RCC 7860 (cell line): Measurements from ENCODE around the gene LILRA5.
"Not testable (repeated sequence)": the region's sequence is repeated elsewhere in the genome, so short reads cannot be mapped to it uniquely, and the experiment has no call there.

Experiments used
- DNase-seq: peaks from one replicate; pipeline ENCODE4 v3.0.0-alpha.2; 2015; ENCODE audit warnings: low spot score
- FAIRE-seq: peaks from 2 replicates; lab custom pipeline; 2012; peaks lifted over from hg19 to GRCh38; lab: Jason Lieb, UNC

The LILRA5 gene

GRCh38 chr19:54312436-54313377 lies at the start of gene LILRA5:
TSS of gene LILRA5 (minus strand) at chr19:54313166. CDS start at chr19:54313019, 147 bp downstream.
- DNase-seq (no peak), FAIRE-seq (no peak)

- DNase-seq, FAIRE-seq: not testable (repeated sequence)
Observed at GRCh38 chr19:54361680-54362422, 48.9 kb upstream of the LILRA5 start.

- not testable (repeated sequence) for FAIRE-seq, DNase-seq
Observed at GRCh38 chr19:54359149-54359820, 46.3 kb upstream of the LILRA5 start.

- DNase-seq: no peak
- FAIRE-seq: no peak
Observed at GRCh38 chr19:54357381-54357780, 44.4 kb upstream of the LILRA5 start.

- FAIRE-seq (no peak), DNase-seq (no peak)
Observed at GRCh38 chr19:54356444-54357056, 43.6 kb upstream of the LILRA5 start.

- no peak for DNase-seq
- no peak for FAIRE-seq
Observed at GRCh38 chr19:54355675-54356074, 42.7 kb upstream of the LILRA5 start.

- DNase-seq: no peak
- no peak for FAIRE-seq
Observed at GRCh38 chr19:54354761-54355160, 41.8 kb upstream of the LILRA5 start.

GRCh38 chr19:54352546-54352945 lies 39.6 kb upstream of the LILRA5 start:
- DNase-seq: no peak
- no peak for FAIRE-seq

GRCh38 chr19:54352041-54352440 lies 39.1 kb upstream of the LILRA5 start:
- DNase-seq: no peak
- FAIRE-seq: no peak

- FAIRE-seq (no peak), DNase-seq (no peak)
Observed at GRCh38 chr19:54351474-54351873, 38.5 kb upstream of the LILRA5 start.

GRCh38 chr19:54345938-54346386 lies 33.0 kb upstream of the LILRA5 start:
- DNase-seq (no peak), FAIRE-seq (no peak)

GRCh38 chr19:54343868-54344267 lies 30.9 kb upstream of the LILRA5 start:
- FAIRE-seq: no peak
- DNase-seq: no peak

- DNase-seq (no peak), FAIRE-seq (no peak)
Observed at GRCh38 chr19:54341295-54341694, 28.3 kb upstream of the LILRA5 start.

GRCh38 chr19:54339646-54340358 lies 26.8 kb upstream of the LILRA5 start:
- DNase-seq: no peak
- no peak for FAIRE-seq

- DNase-seq (no peak), FAIRE-seq (no peak)
Observed at GRCh38 chr19:54338521-54338920, 25.6 kb upstream of the LILRA5 start.

GRCh38 chr19:54337858-54338230 lies 24.9 kb upstream of the LILRA5 start:
- FAIRE-seq (no peak), DNase-seq (no peak)

- no peak for FAIRE-seq
Observed at GRCh38 chr19:54336893-54337857, 24.2 kb upstream of the LILRA5 start.

GRCh38 chr19:54335979-54336892 lies 23.3 kb upstream of the LILRA5 start:
- DNase-seq: no peak
- no peak for FAIRE-seq

More at GRCh38 chr19:54336893-54337857, 24.2 kb upstream of the LILRA5 start:
- DNase-seq: no peak
